Panc1 (cell line): Measurements from ENCODE around the gene CAMSAP3.

Source experiments
- CTCF ChIP-seq: fragments of 450-650 bp; IDR thresholded peaks from 2 replicates; pipeline ENCODE4 v1.5.1; 2017; ENCODE audit warnings: mild to moderate bottlenecking
- POLR2AphosphoS5 ChIP-seq: IDR thresholded peaks from 2 replicates; pipeline ENCODE4 v1.6.1; 2012; ENCODE audit warnings: mild to moderate bottlenecking, low read depth, low read length, moderate library complexity
- SIN3A ChIP-seq: IDR thresholded peaks from 2 replicates; pipeline ENCODE4 v1.6.1; 2012; ENCODE audit warnings: low read depth, mild to moderate bottlenecking, low read length, moderate library complexity, borderline replicate concordance; ENCODE audit not compliant: insufficient read depth
- TCF7L2 ChIP-seq: IDR thresholded peaks from 2 replicates; pipeline ENCODE4 v1.6.1; 2011; ENCODE audit warnings: mild to moderate bottlenecking, low read depth, low read length, inconsistent platforms

GRCh38 chr19:7549429-7550148, 46.1 kb upstream of the CAMSAP3 start:
- TF ChIP-seq CTCF (no peak), POLR2AphosphoS5 (no peak), SIN3A (no peak), TCF7L2 (no peak)
